Lower lobe of right lung (tissue), 2 donors: Measurements from ENCODE around the gene BST1. TPM values are rescaled to one million over a fixed set of nuclear protein-coding genes. Genes with fewer than 3 reads are reported as not detected.
"Not testable (repeated sequence)": the region's sequence is repeated elsewhere in the genome, so short reads cannot be mapped to it uniquely, and the experiment has no call there.

Experiments
- ATAC-seq, 2 donors: fragments of 200-7000 bp; cut with Tn5 transposase; one replicate each; pipeline ENCODE4 v1.9.1; 2020 to 2022; ENCODE audit warnings: mild to moderate bottlenecking in 2 of 2, moderate library complexity in 2 of 2
- DNase-seq: peaks from one replicate; pipeline ENCODE4 v3.0.0-alpha.2; 2020
- H3K27ac ChIP-seq: fragments of 200-600 bp; one replicate; pipeline ENCODE4 v1.8.0; 2022
- H3K27me3 ChIP-seq: fragments of 200-600 bp; one replicate; pipeline ENCODE4 v1.8.0; 2022; ENCODE audit warnings: low read depth
- H3K36me3 ChIP-seq: fragments of 200-600 bp; one replicate; pipeline ENCODE4 v1.8.0; 2022; ENCODE audit warnings: mild to moderate bottlenecking
- H3K4me1 ChIP-seq: fragments of 200-600 bp; one replicate; pipeline ENCODE4 v1.8.0; 2022
- H3K4me3 ChIP-seq: fragments of 200-600 bp; one replicate; pipeline ENCODE4 v1.8.0; 2022; ENCODE audit warnings: mild to moderate bottlenecking
- H3K9me3 ChIP-seq: fragments of 200-600 bp; one replicate; pipeline ENCODE4 v1.8.0; 2022
- CTCF ChIP-seq: fragments of 200-600 bp; IDR thresholded peaks from one replicate; pipeline ENCODE4 v1.8.0; 2022; ENCODE audit warnings: antibody characterized with exemption, mild to moderate bottlenecking
- intact Hi-C: fragments of 100-400 bp; cut with DNase I; formaldehyde crosslinking; loops from one replicate; pipeline ENCODE4 v1.11.0; 2022
- total RNA-seq: library from RNA; stranded (reverse); fragmentation: NEBNext Ultra II Directional; extraction: Animal tissue kit (Norgen Biotek cat#: 25700); gene quantifications from one replicate; pipeline ENCODE4 v1.2.1, GENCODE V29; 2021
- donor health status: DM: no; HTN: yes; CAD: no; lungs with severe emphysema.

The BST1 gene
- total RNA-seq, 1 donor from 2014 or later: 17.8 TPM

DNA sequence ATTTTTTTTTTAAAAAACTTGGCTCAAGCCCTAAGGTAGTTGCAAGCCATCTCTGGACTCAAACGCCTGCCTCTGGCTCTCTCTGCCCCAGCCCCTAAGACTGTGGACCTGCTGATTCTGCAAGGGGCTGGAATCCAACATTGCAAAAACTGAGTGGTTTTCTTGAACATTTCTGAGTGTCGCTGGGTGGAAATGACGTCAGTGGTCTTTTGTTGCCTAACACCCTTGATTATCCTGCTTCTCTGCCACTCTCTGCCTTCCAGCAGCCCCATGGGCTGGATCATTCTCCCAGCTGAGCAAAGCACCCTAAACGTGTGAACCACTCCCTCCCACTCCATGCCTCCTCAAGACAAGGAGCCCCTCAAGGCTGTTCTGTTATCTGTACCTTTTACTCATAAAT, 16.6 kb downstream of the BST1 start:
- Histone ChIP-seq H3K27ac (no peak overlapping the region), H3K27me3 (no peaks in the 10 kb centered on the region), H3K4me3 (no peak overlapping the region), H3K36me3 (no peaks in the 10 kb centered on the region), H3K4me1 (peaks cover 20% of the 10 kb centered on the region), H3K9me3 (no peaks in the 10 kb centered on the region)
- ATAC-seq: peak; percentile 63 to 81
- intact Hi-C loops: no loop called here
- no peak for TF ChIP-seq CTCF
- no peak for DNase-seq

GRCh38 chr4:15720851-15721250, 18.0 kb downstream of the BST1 start:
- ATAC-seq: peak in 1 of 2 donors; percentile 37
- DNase-seq: no peak
- H3K27me3 ChIP-seq: no peaks in the 10 kb centered on the region
- no peak for TF ChIP-seq CTCF
- H3K36me3 ChIP-seq: no peaks in the 10 kb centered on the region
- peaks cover 16% of the 10 kb centered on the region for H3K4me1 ChIP-seq
- H3K9me3 ChIP-seq: no peaks in the 10 kb centered on the region
- intact Hi-C loops: no loop called here
- no peak overlapping the region for H3K27ac ChIP-seq
- no peak overlapping the region for H3K4me3 ChIP-seq

DNA sequence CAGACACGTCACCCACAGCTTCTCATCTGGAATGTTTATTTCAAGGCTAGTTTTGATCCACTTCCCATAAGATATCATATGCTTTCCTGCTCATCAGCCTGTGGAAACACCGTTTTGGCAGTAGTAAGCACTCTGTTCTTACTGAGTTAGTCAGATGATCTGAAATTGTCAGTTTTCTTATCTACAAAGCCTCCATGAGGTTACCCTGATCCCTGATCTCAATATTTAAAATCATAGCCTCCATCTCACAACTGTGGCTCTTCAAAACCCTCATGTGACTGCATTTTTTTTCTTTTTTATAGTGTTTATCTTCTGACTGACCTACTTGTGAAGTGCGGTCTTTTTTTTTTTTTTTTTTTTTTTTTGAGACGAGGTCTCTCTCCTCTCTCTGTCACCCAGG, 22.7 kb downstream of the BST1 start:
- Histone ChIP-seq H3K27me3 (no peaks in the 10 kb centered on the region), H3K4me1 (no peaks in the 10 kb centered on the region), H3K4me3 (no peak overlapping the region), H3K9me3 (no peaks in the 10 kb centered on the region), H3K27ac (no peak overlapping the region), H3K36me3 (no peaks in the 10 kb centered on the region)
- TF ChIP-seq CTCF: no peak
- DNase-seq (no peak), ATAC-seq (peak in 1 of 2 donors; percentile 36)
- intact Hi-C loops: no loop called here

DNA sequence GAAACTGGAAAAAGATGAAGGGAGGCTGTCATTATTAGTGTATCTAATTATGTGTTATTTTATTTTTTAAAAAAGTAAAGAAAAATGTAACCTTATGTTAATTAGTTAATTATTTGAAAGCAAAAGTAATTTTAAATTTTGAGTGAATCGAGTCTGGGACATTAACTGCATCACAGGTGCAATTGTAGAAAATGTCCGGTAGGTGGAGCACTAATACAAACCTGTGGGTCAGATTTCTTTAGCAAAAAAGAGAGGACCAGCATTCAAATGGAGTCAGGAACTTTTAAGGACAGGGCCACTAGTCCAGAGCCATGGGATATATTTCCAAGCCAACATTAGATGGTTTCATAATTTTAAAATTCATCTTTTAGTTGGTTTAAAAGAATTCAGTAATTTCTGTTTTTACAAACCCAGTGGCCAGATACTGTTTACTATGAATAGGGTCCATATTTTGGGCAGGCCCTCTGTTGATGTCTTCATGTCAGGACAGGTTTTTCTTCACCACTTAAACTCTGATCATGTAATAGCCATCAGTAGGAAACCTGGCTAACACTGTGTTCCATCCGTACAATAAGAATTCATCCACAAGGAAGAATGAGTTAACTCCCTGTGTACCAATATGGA, 27.2 kb downstream of the BST1 start:
- Histone ChIP-seq H3K27ac (no peak overlapping the region), H3K9me3 (no peaks in the 10 kb centered on the region), H3K4me1 (no peaks in the 10 kb centered on the region), H3K4me3 (no peak overlapping the region), H3K36me3 (no peaks in the 10 kb centered on the region), H3K27me3 (no peaks in the 10 kb centered on the region)
- intact Hi-C loops: no loop called here
- TF ChIP-seq CTCF: peak; percentile 86
- no peak for DNase-seq
- ATAC-seq: peak; percentile 73 to 76

DNA sequence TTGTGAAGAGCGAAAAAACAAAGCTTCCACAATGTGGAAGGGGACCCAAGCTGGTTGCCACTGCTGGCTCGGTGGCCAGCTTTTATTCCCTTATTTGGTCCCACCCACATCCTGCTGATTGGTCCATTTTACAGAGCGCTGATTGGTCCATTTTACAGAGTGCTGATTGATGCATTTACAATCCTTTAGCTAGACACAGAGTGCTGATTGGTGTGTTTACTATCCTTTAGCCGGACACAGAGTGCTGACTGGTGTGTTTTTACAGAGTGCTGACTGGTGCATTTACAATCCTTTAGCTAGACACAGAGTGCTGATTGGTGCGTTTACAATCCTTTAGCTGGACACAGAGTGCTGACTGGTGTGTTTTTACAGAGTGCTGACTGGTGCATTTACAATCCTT, 30.2 kb downstream of the BST1 start:
- intact Hi-C loops, H3K4me1 ChIP-seq, H3K27ac ChIP-seq, H3K9me3 ChIP-seq, DNase-seq, H3K4me3 ChIP-seq, H3K27me3 ChIP-seq, H3K36me3 ChIP-seq, ATAC-seq: not testable (repeated sequence)

GRCh38 chr4:15735536-15735935, 32.7 kb downstream of the BST1 start:
- Histone ChIP-seq H3K27ac (no peak overlapping the region), H3K9me3 (no peaks in the 10 kb centered on the region), H3K36me3 (no peaks in the 10 kb centered on the region), H3K4me3 (no peak overlapping the region), H3K27me3 (no peaks in the 10 kb centered on the region), H3K4me1 (no peaks in the 10 kb centered on the region)
- no peak for TF ChIP-seq CTCF
- ATAC-seq: no peak
- no peak for DNase-seq
- intact Hi-C loops: no loop called here
